ENCODE measurements around the gene CCL3.
"Not testable (repeated sequence)": the region's sequence is repeated elsewhere in the genome, so short reads cannot be mapped to it uniquely, and the experiment has no call there.

DNA sequence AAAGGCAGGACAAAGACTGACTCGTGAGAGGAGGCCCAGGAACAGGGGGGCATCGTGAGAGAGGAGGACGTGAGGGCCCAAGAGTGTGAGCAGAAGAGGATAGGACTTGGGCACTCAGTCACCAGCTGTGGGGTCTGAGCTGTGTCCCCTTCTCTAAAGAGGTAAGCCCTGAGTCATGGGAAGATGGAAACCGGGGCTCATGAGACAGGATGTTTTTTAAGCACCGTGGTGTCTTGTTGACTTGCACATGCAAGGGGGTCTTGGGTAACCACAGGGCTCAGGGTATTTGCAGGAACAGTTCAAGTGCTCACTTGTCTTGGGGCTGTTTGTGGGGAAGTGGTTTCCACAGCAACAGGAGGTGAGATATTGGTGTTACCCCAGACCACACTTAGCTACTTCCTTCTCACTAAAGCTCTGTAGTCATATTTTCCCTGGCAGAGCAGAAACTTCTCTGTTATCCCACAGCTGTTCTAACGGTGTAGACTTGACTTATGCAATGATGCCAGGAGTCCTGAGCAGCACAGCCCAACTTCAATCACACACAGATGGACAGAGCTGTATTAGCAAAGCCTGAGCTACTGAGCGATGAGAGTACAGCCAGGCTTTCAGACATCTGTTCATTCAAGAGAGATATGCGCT is 7.3 kb downstream of the CCL3 start:
- TF ChIP-seq SMAD4, ZNF121 (CRISPR knock-in tag; IDR thresholded peaks at IDR 0.05): not testable (repeated sequence)
- TF ChIP-seq, protein P1, sequence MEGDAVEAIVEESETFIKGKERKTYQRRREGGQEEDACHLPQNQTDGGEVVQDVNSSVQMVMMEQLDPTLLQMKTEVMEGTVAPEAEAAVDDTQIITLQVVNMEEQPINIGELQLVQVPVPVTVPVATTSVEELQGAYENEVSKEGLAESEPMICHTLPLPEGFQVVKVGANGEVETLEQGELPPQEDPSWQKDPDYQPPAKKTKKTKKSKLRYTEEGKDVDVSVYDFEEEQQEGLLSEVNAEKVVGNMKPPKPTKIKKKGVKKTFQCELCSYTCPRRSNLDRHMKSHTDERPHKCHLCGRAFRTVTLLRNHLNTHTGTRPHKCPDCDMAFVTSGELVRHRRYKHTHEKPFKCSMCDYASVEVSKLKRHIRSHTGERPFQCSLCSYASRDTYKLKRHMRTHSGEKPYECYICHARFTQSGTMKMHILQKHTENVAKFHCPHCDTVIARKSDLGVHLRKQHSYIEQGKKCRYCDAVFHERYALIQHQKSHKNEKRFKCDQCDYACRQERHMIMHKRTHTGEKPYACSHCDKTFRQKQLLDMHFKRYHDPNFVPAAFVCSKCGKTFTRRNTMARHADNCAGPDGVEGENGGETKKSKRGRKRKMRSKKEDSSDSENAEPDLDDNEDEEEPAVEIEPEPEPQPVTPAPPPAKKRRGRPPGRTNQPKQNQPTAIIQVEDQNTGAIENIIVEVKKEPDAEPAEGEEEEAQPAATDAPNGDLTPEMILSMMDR (IDR thresholded peaks at IDR 0.05): not testable (repeated sequence)
